Osteocyte (in vitro differentiated cells): ENCODE results near the gene CRACDL. TPM values are rescaled to one million over a fixed set of nuclear protein-coding genes. Genes with fewer than 3 reads are reported as not detected.

Experiments used
- DNase-seq: peaks from one replicate; pipeline ENCODE4 v3.0.0; 2021; ENCODE audit warnings: mixed read lengths; ENCODE audit not compliant: unreplicated experiment; ENCODE audit errors: extremely low spot score
- H3K27ac Mint-ChIP-seq: one replicate; pipeline ENCODE4 v1.8.0; 2021; ENCODE audit warnings: mild to moderate bottlenecking, mixed read lengths; ENCODE audit not compliant: unreplicated experiment
- H3K27me3 Mint-ChIP-seq: one replicate; pipeline ENCODE4 v1.8.0; 2021; ENCODE audit warnings: mixed read lengths; ENCODE audit not compliant: unreplicated experiment
- H3K36me3 Mint-ChIP-seq: one replicate; pipeline ENCODE4 v1.8.0; 2021; ENCODE audit warnings: mixed read lengths; ENCODE audit not compliant: unreplicated experiment
- H3K4me1 Mint-ChIP-seq: one replicate; pipeline ENCODE4 v1.8.0; 2021; ENCODE audit warnings: mixed read lengths; ENCODE audit not compliant: unreplicated experiment
- H3K4me3 Mint-ChIP-seq: one replicate; pipeline ENCODE4 v1.8.0; 2021; ENCODE audit warnings: mild to moderate bottlenecking, moderate library complexity, mixed read lengths; ENCODE audit not compliant: unreplicated experiment
- H3K9me3 Mint-ChIP-seq: one replicate; pipeline ENCODE4 v1.8.0; 2021; ENCODE audit warnings: mixed read lengths; ENCODE audit not compliant: unreplicated experiment
- total RNA-seq: library from RNA; stranded (reverse); gene quantifications from 2 replicates; pipeline ENCODE4 v1.2.1, GENCODE V29; 2021
- TF ChIP-seq, protein P1 (sequence below): fragments of 200-600 bp; sonication (generic); IDR thresholded peaks from 2 replicates; pipeline ENCODE4 v1.5.0; 2021; ENCODE audit warnings: antibody characterized with exemption, mild to moderate bottlenecking, moderate library complexity

Gene CRACDL
- total RNA-seq, 1 donor from 2014 or later: 1.3 TPM

DNA sequence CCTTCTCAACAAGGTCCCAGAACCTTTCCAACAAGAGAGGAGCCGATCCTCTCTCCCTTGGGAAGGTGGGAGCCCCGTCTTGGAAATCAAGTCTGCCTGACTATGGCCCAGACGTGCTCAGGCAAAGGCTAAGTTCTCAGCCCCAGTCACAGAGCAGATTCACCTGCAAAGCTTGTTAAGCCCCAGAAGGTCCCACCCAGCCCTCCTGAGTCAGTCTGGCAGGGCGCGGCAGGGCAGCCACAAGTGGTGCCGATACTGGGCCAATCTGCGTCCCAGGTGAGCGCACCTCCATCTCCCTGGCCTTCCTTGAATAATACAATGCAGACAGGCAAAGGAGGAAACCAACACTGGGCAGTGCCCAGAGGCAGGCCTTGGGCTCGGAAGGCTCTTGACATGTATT, 15.0 kb downstream of the CRACDL start:
- Mint-ChIP-seq H3K36me3 (no peaks in the 10 kb centered on the region), H3K9me3 (peaks cover 3% of the 10 kb centered on the region), H3K4me1 (peaks cover 9% of the 10 kb centered on the region), H3K27ac (no peak overlapping the region), H3K4me3 (no peak overlapping the region), H3K27me3 (peaks cover 6% of the 10 kb centered on the region)
- TF ChIP-seq, protein P1, sequence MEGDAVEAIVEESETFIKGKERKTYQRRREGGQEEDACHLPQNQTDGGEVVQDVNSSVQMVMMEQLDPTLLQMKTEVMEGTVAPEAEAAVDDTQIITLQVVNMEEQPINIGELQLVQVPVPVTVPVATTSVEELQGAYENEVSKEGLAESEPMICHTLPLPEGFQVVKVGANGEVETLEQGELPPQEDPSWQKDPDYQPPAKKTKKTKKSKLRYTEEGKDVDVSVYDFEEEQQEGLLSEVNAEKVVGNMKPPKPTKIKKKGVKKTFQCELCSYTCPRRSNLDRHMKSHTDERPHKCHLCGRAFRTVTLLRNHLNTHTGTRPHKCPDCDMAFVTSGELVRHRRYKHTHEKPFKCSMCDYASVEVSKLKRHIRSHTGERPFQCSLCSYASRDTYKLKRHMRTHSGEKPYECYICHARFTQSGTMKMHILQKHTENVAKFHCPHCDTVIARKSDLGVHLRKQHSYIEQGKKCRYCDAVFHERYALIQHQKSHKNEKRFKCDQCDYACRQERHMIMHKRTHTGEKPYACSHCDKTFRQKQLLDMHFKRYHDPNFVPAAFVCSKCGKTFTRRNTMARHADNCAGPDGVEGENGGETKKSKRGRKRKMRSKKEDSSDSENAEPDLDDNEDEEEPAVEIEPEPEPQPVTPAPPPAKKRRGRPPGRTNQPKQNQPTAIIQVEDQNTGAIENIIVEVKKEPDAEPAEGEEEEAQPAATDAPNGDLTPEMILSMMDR: no peak
- DNase-seq: no peak

DNA sequence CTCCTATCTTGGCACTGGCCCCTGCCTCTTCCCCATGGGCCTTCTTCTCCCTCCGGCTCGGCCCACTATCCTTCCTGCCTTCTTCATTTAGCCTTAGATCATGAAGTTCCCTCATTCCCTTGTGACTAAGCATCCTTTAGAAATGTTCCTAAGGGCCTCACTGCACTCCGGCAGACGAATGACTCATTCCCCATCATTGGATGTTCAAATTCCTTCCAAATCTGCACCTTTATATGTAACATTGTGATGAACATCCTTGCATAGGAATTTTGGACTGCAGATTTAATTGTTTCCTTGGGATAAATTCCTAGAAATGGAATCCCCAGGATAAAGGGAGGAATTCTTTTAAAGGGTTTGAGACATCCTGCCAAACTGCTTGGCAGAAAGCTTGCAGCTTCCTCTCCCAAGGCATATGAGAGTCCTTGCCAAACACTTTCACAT, 19.0 kb downstream of the CRACDL start:
- H3K27ac Mint-ChIP-seq: peak overlapping the region; percentile 39
- TF ChIP-seq, protein P1: no peak
- H3K4me1 Mint-ChIP-seq: peaks cover 26% of the 10 kb centered on the region
- DNase-seq: no peak
- H3K9me3 Mint-ChIP-seq: peaks cover 3% of the 10 kb centered on the region
- H3K27me3 Mint-ChIP-seq: peaks cover 6% of the 10 kb centered on the region
- no peak overlapping the region for H3K4me3 Mint-ChIP-seq
- H3K36me3 Mint-ChIP-seq: no peaks in the 10 kb centered on the region

DNA sequence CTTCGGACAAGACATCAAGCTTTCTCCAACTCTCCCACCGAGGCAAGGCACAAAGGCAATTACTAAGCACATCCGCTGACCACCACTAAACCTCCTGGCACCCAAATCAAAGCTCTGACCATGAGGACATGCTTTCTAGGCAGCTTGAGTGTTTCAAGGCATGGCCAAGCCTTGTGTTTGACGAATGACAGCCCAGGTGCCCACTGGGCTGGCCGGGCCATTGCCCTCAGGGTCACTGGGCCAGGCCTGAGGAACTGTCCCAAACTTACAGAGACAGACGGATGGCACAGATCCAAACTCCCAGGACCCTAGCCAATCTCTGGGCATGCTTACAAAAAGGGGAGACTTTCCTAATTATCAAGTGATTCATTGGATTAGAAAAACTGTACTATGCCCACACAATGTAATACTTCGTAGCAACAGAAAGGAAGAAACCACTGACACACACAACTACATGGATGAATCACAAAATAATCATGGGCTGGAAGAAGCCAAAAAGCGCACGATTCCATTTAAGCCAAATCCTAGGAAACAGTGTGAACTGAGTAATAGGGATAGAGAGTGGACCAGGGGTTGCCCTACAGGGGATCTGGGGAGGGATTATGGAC, 20.2 kb downstream of the CRACDL start:
- Mint-ChIP-seq H3K4me1 (peaks cover 37% of the 10 kb centered on the region), H3K27me3 (peaks cover 6% of the 10 kb centered on the region), H3K36me3 (no peaks in the 10 kb centered on the region), H3K9me3 (peaks cover 3% of the 10 kb centered on the region), H3K4me3 (no peak overlapping the region), H3K27ac (no peak overlapping the region)
- TF ChIP-seq, protein P1: no peak
- no peak for DNase-seq

DNA sequence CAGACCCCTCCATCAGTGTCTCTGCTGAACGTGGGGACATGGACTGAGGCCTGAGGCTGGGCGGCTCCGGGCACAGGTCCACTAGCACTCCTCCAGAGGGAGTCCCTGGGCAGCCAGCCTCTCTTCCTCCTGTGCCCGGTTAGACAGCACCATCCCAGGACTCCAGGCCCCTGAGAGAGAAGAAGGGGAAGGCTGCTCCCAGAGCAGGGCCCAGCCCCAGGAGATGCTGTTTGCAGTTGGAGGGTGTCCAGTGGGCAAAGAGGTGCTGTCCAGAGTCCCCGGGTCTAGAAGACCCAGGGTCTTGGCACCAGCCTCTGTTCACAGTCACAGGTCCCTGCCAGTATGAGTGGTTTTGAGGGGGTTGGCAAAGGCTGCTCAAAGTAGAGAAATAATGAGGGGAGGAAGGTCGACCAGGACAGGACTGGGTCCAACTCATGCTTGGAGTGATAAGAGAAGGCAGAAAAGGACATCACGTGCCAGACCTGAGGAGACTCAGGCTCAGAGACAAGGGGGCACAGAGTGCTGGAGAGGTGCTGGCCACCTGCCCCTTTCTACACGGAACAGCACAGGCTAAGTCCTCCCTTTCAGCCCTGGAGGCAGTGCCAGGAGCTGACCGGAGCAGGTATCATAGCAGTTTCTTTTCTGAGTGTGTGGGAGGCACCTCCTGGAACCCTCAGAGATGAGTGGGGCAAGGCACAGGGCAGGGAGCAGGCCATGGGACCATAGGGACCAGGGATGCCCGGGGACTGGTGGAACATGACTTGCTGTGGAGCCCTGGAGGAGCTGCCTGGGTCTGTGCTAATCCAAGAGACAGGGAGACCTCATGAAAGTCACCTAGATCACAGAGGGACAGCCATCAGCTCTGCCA, 21.1 kb downstream of the CRACDL start:
- no peak for DNase-seq
- TF ChIP-seq, protein P1: no peak
- H3K27me3 Mint-ChIP-seq: no peaks in the 10 kb centered on the region
- H3K36me3 Mint-ChIP-seq: no peaks in the 10 kb centered on the region
- peaks cover 3% of the 10 kb centered on the region for H3K9me3 Mint-ChIP-seq
- H3K4me1 Mint-ChIP-seq: peaks cover 43% of the 10 kb centered on the region
- H3K4me3 Mint-ChIP-seq: no peak overlapping the region
- no peak overlapping the region for H3K27ac Mint-ChIP-seq
